ENCODE results near the gene THOC7. TPM values are rescaled to one million over a fixed set of nuclear protein-coding genes. Genes with fewer than 3 reads are reported as not detected.

THOC7 gene
- total RNA-seq, 1 experiment from 2014 or later = 53.0 TPM

- H3K27me3 Mint-ChIP-seq (ENCODE audit: low read depth) = no peaks in the 10 kb centered on the region
- no peaks in the 10 kb centered on the region for H3K36me3 Mint-ChIP-seq
- DNase-seq (ENCODE audit: low spot score) (no peak), ATAC-seq (no peak)
- no peak for TF ChIP-seq RORB (CRISPR knock-in tag; IDR thresholded peaks at IDR 0.05)
- TF ChIP-seq SMAD3 (CRISPR knock-in tag; IDR thresholded peaks at IDR 0.05; ENCODE audit: borderline replicate concordance) = no peak
- TF ChIP-seq, protein P1, sequence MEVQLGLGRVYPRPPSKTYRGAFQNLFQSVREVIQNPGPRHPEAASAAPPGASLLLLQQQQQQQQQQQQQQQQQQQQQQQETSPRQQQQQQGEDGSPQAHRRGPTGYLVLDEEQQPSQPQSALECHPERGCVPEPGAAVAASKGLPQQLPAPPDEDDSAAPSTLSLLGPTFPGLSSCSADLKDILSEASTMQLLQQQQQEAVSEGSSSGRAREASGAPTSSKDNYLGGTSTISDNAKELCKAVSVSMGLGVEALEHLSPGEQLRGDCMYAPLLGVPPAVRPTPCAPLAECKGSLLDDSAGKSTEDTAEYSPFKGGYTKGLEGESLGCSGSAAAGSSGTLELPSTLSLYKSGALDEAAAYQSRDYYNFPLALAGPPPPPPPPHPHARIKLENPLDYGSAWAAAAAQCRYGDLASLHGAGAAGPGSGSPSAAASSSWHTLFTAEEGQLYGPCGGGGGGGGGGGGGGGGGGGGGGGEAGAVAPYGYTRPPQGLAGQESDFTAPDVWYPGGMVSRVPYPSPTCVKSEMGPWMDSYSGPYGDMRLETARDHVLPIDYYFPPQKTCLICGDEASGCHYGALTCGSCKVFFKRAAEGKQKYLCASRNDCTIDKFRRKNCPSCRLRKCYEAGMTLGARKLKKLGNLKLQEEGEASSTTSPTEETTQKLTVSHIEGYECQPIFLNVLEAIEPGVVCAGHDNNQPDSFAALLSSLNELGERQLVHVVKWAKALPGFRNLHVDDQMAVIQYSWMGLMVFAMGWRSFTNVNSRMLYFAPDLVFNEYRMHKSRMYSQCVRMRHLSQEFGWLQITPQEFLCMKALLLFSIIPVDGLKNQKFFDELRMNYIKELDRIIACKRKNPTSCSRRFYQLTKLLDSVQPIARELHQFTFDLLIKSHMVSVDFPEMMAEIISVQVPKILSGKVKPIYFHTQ (CRISPR knock-in tag; IDR thresholded peaks at IDR 0.05) = no peak
- TF ChIP-seq, protein P2, sequence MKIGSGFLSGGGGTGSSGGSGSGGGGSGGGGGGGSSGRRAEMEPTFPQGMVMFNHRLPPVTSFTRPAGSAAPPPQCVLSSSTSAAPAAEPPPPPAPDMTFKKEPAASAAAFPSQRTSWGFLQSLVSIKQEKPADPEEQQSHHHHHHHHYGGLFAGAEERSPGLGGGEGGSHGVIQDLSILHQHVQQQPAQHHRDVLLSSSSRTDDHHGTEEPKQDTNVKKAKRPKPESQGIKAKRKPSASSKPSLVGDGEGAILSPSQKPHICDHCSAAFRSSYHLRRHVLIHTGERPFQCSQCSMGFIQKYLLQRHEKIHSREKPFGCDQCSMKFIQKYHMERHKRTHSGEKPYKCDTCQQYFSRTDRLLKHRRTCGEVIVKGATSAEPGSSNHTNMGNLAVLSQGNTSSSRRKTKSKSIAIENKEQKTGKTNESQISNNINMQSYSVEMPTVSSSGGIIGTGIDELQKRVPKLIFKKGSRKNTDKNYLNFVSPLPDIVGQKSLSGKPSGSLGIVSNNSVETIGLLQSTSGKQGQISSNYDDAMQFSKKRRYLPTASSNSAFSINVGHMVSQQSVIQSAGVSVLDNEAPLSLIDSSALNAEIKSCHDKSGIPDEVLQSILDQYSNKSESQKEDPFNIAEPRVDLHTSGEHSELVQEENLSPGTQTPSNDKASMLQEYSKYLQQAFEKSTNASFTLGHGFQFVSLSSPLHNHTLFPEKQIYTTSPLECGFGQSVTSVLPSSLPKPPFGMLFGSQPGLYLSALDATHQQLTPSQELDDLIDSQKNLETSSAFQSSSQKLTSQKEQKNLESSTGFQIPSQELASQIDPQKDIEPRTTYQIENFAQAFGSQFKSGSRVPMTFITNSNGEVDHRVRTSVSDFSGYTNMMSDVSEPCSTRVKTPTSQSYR (CRISPR knock-in tag; IDR thresholded peaks at IDR 0.05) = no peak
- TF ChIP-seq MXD4 (CRISPR knock-in tag; IDR thresholded peaks at IDR 0.05; ENCODE audit: borderline replicate concordance) = no peak
- TF ChIP-seq, protein P3, sequence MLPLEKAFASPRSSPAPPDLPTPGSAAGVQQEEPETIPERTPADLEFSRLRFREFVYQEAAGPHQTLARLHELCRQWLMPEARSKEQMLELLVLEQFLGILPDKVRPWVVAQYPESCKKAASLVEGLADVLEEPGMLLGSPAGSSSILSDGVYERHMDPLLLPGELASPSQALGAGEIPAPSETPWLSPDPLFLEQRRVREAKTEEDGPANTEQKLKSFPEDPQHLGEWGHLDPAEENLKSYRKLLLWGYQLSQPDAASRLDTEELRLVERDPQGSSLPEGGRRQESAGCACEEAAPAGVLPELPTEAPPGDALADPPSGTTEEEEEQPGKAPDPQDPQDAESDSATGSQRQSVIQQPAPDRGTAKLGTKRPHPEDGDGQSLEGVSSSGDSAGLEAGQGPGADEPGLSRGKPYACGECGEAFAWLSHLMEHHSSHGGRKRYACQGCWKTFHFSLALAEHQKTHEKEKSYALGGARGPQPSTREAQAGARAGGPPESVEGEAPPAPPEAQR (CRISPR knock-in tag; IDR thresholded peaks at IDR 0.05) = no peak
- TF ChIP-seq, protein P4, sequence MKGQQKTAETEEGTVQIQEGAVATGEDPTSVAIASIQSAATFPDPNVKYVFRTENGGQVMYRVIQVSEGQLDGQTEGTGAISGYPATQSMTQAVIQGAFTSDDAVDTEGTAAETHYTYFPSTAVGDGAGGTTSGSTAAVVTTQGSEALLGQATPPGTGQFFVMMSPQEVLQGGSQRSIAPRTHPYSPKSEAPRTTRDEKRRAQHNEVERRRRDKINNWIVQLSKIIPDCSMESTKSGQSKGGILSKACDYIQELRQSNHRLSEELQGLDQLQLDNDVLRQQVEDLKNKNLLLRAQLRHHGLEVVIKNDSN (CRISPR knock-in tag; IDR thresholded peaks at IDR 0.05) = no peak
- TF ChIP-seq, protein P5, sequence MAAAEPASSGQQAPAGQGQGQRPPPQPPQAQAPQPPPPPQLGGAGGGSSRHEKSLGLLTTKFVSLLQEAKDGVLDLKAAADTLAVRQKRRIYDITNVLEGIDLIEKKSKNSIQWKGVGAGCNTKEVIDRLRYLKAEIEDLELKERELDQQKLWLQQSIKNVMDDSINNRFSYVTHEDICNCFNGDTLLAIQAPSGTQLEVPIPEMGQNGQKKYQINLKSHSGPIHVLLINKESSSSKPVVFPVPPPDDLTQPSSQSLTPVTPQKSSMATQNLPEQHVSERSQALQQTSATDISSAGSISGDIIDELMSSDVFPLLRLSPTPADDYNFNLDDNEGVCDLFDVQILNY (CRISPR knock-in tag; IDR thresholded peaks at IDR 0.05) = no peak
- TF ChIP-seq USF2 (CRISPR knock-in tag; IDR thresholded peaks at IDR 0.05) = no peak
- TF ChIP-seq FOXP1 (CRISPR knock-in tag; IDR thresholded peaks at IDR 0.05; ENCODE audit: borderline replicate concordance) = no peak
- no peak for TF ChIP-seq NR1H2 (CRISPR knock-in tag; IDR thresholded peaks at IDR 0.05)
- TF ChIP-seq PRRX2 (CRISPR knock-in tag; IDR thresholded peaks at IDR 0.05) = no peak
- TF ChIP-seq HMGXB4 (CRISPR knock-in tag; IDR thresholded peaks at IDR 0.05) = no peak
- TF ChIP-seq GABPB1 (CRISPR knock-in tag; IDR thresholded peaks at IDR 0.05) = no peak
- POLR2A ChIA-PET = no interaction called here
- H3K4me1 Mint-ChIP-seq = peaks cover 13% of the 10 kb centered on the region
- CTCF ChIA-PET = no interaction called here
- H3K27ac Mint-ChIP-seq = no peak overlapping the region; the same call in 1 of the 2 replicates
- no peak overlapping the region for H3K4me3 Mint-ChIP-seq
- no peaks in the 10 kb centered on the region for H3K9me3 Mint-ChIP-seq
Observed at GRCh38 chr3:63886858-63887257, 23.3 kb upstream of the THOC7 start.
